Left hindlimb (tissue), 1 donor: Measurements from ENCODE around the gene TOP3B.
"Not testable (repeated sequence)": the region's sequence is repeated elsewhere in the genome, so short reads cannot be mapped to it uniquely, and the experiment has no call there.

Experiments
- DNase-seq: peaks from one replicate; pipeline ENCODE4 v3.0.0-alpha.2; 2018

Gene TOP3B

GRCh38 chr22:21943571-21944448 is 38.8 kb downstream of the TOP3B start:
- no peak for DNase-seq

GRCh38 chr22:21942407-21943343 is 39.9 kb downstream of the TOP3B start:
- peak; percentile 76 for DNase-seq

GRCh38 chr22:21941921-21942320 is 40.7 kb downstream of the TOP3B start:
- no peak for DNase-seq

GRCh38 chr22:21940521-21940920 is 42.1 kb downstream of the TOP3B start:
- DNase-seq: no peak

GRCh38 chr22:21939935-21940334 is 42.7 kb downstream of the TOP3B start:
- DNase-seq: not testable (repeated sequence)

- DNase-seq: no peak
These were observed 43.1 kb downstream of the TOP3B start for GRCh38 chr22:21939461-21939913.

- DNase-seq: no peak
These were observed 43.7 kb downstream of the TOP3B start for GRCh38 chr22:21938906-21939305.

GRCh38 chr22:21938071-21938822 is 44.3 kb downstream of the TOP3B start:
- DNase-seq: peak; percentile 96

- no peak for DNase-seq
These were observed 44.8 kb downstream of the TOP3B start for GRCh38 chr22:21937821-21938070.

- DNase-seq: peak; percentile 73
These were observed 45.4 kb downstream of the TOP3B start for GRCh38 chr22:21937041-21937820.

GRCh38 chr22:21936151-21936775 is 46.3 kb downstream of the TOP3B start:
- DNase-seq: peak; percentile 27

- no peak for DNase-seq
These were observed 48.7 kb downstream of the TOP3B start for GRCh38 chr22:21933910-21934309.

- DNase-seq: no peak
These were observed 49.2 kb downstream of the TOP3B start for GRCh38 chr22:21933413-21933812.

GRCh38 chr22:21932347-21932746 is 50.2 kb downstream of the TOP3B start:
- DNase-seq: no peak

- DNase-seq: no peak
These were observed 51.5 kb downstream of the TOP3B start for GRCh38 chr22:21931056-21931455.

- DNase-seq: no peak
These were observed 53.3 kb downstream of the TOP3B start for GRCh38 chr22:21929253-21929652.

- no peak for DNase-seq
These were observed 54.5 kb downstream of the TOP3B start for GRCh38 chr22:21928048-21928447.

- no peak for DNase-seq
These were observed 55.3 kb downstream of the TOP3B start for GRCh38 chr22:21927174-21927823.

- DNase-seq: no peak
These were observed 55.9 kb downstream of the TOP3B start for GRCh38 chr22:21926728-21927127.

GRCh38 chr22:21923163-21923561 is 59.4 kb downstream of the TOP3B start:
- no peak for DNase-seq
